ENCODE data around the gene VIPR2.

Gene VIPR2

DNA sequence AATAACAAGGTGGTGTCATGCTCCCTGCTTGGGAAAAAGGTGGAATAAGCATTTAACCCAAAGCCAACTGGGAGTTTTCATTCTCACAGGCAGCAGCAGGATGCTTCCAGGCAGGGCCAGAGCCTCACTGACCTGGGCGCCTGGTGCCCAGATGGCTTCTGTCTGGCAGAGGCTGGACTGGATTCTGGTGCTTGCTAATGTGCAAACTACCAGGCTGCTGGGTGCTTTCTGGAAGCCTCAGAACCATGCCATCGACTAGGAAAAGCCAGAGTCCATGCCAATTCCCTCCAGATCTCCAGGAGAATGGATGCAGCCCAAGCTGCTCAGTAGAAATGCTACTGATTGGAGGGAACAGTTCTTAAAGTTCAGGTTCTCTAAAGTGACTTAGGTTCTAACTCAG is 36.2 kb downstream of the VIPR2 start:
- H3K4me1 ChIP-seq, result no peaks in the 10 kb centered on the region
- H3K27me3 ChIP-seq, result no peaks in the 10 kb centered on the region
- no peaks in the 10 kb centered on the region for H3K9me3 ChIP-seq
- DNase-seq, result no peak
- H3K36me3 ChIP-seq, result no peaks in the 10 kb centered on the region
- TF ChIP-seq CTCF (IDR thresholded peaks at IDR 0.05; ENCODE audit: low read depth, low read length), result no peak
- no peak overlapping the region for H3K4me3 ChIP-seq (ENCODE audit: low read depth, low read length)

GRCh38 chr7:159107161-159107892 is 37.3 kb downstream of the VIPR2 start:
- no peaks in the 10 kb centered on the region for H3K36me3 ChIP-seq
- no peaks in the 10 kb centered on the region for H3K4me1 ChIP-seq
- DNase-seq, result no peak
- no peak overlapping the region for H3K4me3 ChIP-seq (ENCODE audit: low read depth, low read length)
- H3K9me3 ChIP-seq, result no peaks in the 10 kb centered on the region
- H3K27me3 ChIP-seq, result no peaks in the 10 kb centered on the region
- TF ChIP-seq CTCF (IDR thresholded peaks at IDR 0.05; ENCODE audit: low read depth, low read length), result no peak

GRCh38 chr7:159105832-159106811 is 38.5 kb downstream of the VIPR2 start:
- no peaks in the 10 kb centered on the region for H3K4me1 ChIP-seq
- H3K9me3 ChIP-seq, result no peaks in the 10 kb centered on the region
- TF ChIP-seq CTCF (IDR thresholded peaks at IDR 0.05; ENCODE audit: low read depth, low read length), result no peak
- DNase-seq, result no peak
- no peaks in the 10 kb centered on the region for H3K36me3 ChIP-seq
- no peaks in the 10 kb centered on the region for H3K27me3 ChIP-seq
- H3K4me3 ChIP-seq (ENCODE audit: low read depth, low read length), result no peak overlapping the region

GRCh38 chr7:159105066-159105780 is 39.4 kb downstream of the VIPR2 start:
- H3K36me3 ChIP-seq, result no peaks in the 10 kb centered on the region
- no peaks in the 10 kb centered on the region for H3K9me3 ChIP-seq
- no peaks in the 10 kb centered on the region for H3K4me1 ChIP-seq
- no peaks in the 10 kb centered on the region for H3K27me3 ChIP-seq
- no peak for DNase-seq
- no peak overlapping the region for H3K4me3 ChIP-seq (ENCODE audit: low read depth, low read length)
- TF ChIP-seq CTCF (IDR thresholded peaks at IDR 0.05; ENCODE audit: low read depth, low read length), result no peak

GRCh38 chr7:159104188-159104920 is 40.3 kb downstream of the VIPR2 start:
- no peaks in the 10 kb centered on the region for H3K36me3 ChIP-seq
- TF ChIP-seq CTCF (IDR thresholded peaks at IDR 0.05; ENCODE audit: low read depth, low read length), result no peak
- no peaks in the 10 kb centered on the region for H3K27me3 ChIP-seq
- H3K4me1 ChIP-seq, result peaks cover 4% of the 10 kb centered on the region; the same call in 1 of the 2 replicates
- no peak for DNase-seq
- no peaks in the 10 kb centered on the region for H3K9me3 ChIP-seq
- H3K4me3 ChIP-seq (ENCODE audit: low read depth, low read length), result no peak overlapping the region

Data from BE2C (cell line).